DOHH2 (cell line): ENCODE data around the gene C17orf58.
"Not testable (repeated sequence)": the region's sequence is repeated elsewhere in the genome, so short reads cannot be mapped to it uniquely, and the experiment has no call there.

Experiments used
- H3F3A ChIP-seq: fragments of 200-600 bp; sonication (generic), shearing (Covaris generic); 2 replicates; pipeline ENCODE4 v1.6.0; 2016; ENCODE audit warnings: antibody characterized with exemption, mild to moderate bottlenecking; ENCODE audit not compliant: control insufficient read depth, insufficient read depth
- H3K27ac ChIP-seq: fragments of 200-600 bp; sonication (generic); 2 replicates; pipeline ENCODE4 v1.5.1; 2014; ENCODE audit warnings: low read depth, mild to moderate bottlenecking, low read length, moderate library complexity
- H3K27me3 ChIP-seq: fragments of 200-600 bp; sonication (generic); 2 replicates; pipeline ENCODE4 v1.6.1; 2014; ENCODE audit warnings: mild to moderate bottlenecking, low read length, mixed read lengths; ENCODE audit not compliant: control insufficient read depth
- H3K36me3 ChIP-seq: fragments of 200-600 bp; sonication (generic); 2 replicates; pipeline ENCODE4 v1.6.1; 2014; ENCODE audit warnings: mild to moderate bottlenecking, low read length, moderate library complexity, mixed read lengths; ENCODE audit not compliant: control insufficient read depth
- H3K4me1 ChIP-seq: fragments of 200-600 bp; sonication (generic); 2 replicates; pipeline ENCODE4 v1.6.1; 2014; ENCODE audit warnings: mild to moderate bottlenecking, low read length, mixed read lengths; ENCODE audit not compliant: control insufficient read depth
- H3K4me2 ChIP-seq: fragments of 200-600 bp; sonication (generic); 2 replicates; pipeline ENCODE4 v1.6.0; 2014; ENCODE audit warnings: mild to moderate bottlenecking, low read length, moderate library complexity
- H3K4me3 ChIP-seq: fragments of 200-600 bp; sonication (generic); 2 replicates; pipeline ENCODE4 v1.5.1; 2014; ENCODE audit warnings: mild to moderate bottlenecking, low read length, mixed read lengths
- H3K79me2 ChIP-seq: fragments of 200-600 bp; sonication (generic); 2 replicates; pipeline ENCODE4 v1.6.1; 2014; ENCODE audit warnings: mild to moderate bottlenecking, low read length, mixed read lengths; ENCODE audit not compliant: control insufficient read depth
- H3K9me2 ChIP-seq: fragments of 200-600 bp; sonication (generic); replicated peaks from 2 replicates; pipeline ENCODE4 v1.6.1; 2014; ENCODE audit warnings: mild to moderate bottlenecking, low read length, mixed read lengths; ENCODE audit not compliant: control insufficient read depth
- H3K9me3 ChIP-seq: fragments of 200-600 bp; sonication (generic); 2 replicates; pipeline ENCODE4 v1.6.1; 2014; ENCODE audit warnings: antibody characterized with exemption, low read length, mixed read lengths; ENCODE audit not compliant: control insufficient read depth, insufficient read depth
- H4K20me1 ChIP-seq: fragments of 200-600 bp; sonication (generic); 2 replicates; pipeline ENCODE4 v1.6.0; 2014; ENCODE audit warnings: low read depth, mild to moderate bottlenecking, antibody characterized with exemption, low read length, moderate library complexity; ENCODE audit not compliant: control insufficient read depth, insufficient read depth
- EZH2phosphoT487 ChIP-seq: fragments of 200-600 bp; sonication (generic); IDR thresholded peaks from 2 replicates; pipeline ENCODE4 v1.6.1; 2017; ENCODE audit warnings: borderline replicate concordance, mild to moderate bottlenecking, antibody characterized with exemption, low read length, moderate library complexity, mixed read lengths
- TF ChIP-seq, protein P1 (sequence below): fragments of 200-600 bp; sonication (generic); IDR thresholded peaks from one replicate; pipeline ENCODE4 v1.5.1; 2014; ENCODE audit warnings: antibody characterized with exemption, mild to moderate bottlenecking, low read depth, low read length; ENCODE audit not compliant: poor library complexity, severe bottlenecking

Gene C17orf58

DNA sequence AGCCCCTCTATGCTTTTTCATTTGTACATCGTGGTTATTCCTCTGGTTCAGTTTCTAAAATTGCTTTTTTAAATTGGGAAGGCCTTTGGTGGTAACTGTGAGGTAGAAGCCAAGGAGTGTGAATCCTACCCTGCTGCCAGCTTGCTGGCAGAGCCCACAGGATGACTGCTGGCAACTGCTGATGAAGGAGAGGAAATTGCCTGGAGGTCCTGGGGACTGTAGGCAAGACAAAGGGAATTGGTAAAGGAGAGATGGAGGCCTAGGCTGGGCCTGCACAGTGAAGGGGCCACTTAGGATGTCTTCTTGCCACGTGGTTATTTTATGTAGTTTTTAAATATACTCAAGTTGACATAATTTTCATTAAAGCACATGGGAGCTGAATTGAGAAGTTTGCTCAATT, 15.8 kb downstream of the C17orf58 start:
- TF ChIP-seq EZH2phosphoT487, result no peak
- TF ChIP-seq, protein P1, sequence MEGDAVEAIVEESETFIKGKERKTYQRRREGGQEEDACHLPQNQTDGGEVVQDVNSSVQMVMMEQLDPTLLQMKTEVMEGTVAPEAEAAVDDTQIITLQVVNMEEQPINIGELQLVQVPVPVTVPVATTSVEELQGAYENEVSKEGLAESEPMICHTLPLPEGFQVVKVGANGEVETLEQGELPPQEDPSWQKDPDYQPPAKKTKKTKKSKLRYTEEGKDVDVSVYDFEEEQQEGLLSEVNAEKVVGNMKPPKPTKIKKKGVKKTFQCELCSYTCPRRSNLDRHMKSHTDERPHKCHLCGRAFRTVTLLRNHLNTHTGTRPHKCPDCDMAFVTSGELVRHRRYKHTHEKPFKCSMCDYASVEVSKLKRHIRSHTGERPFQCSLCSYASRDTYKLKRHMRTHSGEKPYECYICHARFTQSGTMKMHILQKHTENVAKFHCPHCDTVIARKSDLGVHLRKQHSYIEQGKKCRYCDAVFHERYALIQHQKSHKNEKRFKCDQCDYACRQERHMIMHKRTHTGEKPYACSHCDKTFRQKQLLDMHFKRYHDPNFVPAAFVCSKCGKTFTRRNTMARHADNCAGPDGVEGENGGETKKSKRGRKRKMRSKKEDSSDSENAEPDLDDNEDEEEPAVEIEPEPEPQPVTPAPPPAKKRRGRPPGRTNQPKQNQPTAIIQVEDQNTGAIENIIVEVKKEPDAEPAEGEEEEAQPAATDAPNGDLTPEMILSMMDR, result no peak
- Histone ChIP-seq H3K9me3 (no peaks in the 10 kb centered on the region), H3K79me2 (no peaks in the 10 kb centered on the region), H3K27me3 (no peaks in the 10 kb centered on the region), H3F3A (peaks cover 25% of the 10 kb centered on the region), H3K4me2 (no peak overlapping the region), H3K36me3 (peaks cover 37% of the 10 kb centered on the region), H3K9me2 (no peaks in the 10 kb centered on the region), H3K4me3 (no peak overlapping the region), H3K27ac (no peak overlapping the region), H3K4me1 (peaks cover 10% of the 10 kb centered on the region), H4K20me1 (no peaks in the 10 kb centered on the region)

DNA sequence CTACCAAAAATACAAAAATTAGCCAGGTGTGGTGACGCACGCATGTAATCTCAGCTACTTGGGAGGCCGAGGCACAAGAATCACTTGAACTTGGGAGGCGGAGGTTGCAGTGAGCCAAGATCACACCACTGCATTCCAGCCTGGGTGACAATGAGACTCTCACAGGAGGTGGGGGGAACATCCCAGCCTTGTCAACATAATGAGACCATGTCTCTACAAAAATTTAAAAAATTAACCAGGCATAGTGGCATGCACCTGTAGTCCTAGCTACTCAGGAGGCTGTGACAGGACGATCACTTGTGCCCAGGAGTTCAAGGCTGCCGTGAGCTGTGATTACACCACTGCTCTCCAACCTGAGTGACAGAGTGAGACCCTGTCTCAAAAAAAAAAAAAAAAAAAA, 20.0 kb downstream of the C17orf58 start:
- peaks cover 60% of the 10 kb centered on the region for H3K36me3 ChIP-seq
- H3K4me1 ChIP-seq, H3K79me2 ChIP-seq, H3K4me3 ChIP-seq, H3K27ac ChIP-seq, H3K9me2 ChIP-seq, H4K20me1 ChIP-seq, H3K27me3 ChIP-seq, H3K9me3 ChIP-seq, H3F3A ChIP-seq, H3K4me2 ChIP-seq: not testable (repeated sequence)

DNA sequence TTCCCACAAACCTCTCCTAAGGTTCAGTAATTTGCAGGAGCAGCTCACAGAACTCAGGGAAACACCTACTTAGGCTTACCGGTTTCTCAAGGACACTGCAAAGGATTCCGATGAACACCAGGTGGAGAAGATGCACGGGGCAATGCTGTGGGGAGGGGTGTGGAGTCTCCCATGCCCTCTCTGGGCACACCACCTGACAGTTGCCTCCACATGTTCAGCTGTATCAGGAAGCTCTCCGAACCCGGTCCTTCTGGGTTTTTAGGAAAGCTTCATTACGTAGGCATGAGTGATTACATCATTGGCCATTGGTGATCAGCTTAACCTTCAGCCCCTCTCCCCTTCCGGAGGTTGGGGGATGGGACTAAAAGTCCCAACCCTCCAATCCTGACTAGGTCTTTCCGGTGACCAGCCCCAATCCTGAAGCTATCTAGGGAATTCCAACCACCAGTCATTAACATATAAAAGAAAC, 21.6 kb downstream of the C17orf58 start:
- Histone ChIP-seq H3K4me3 (no peak overlapping the region), H3K9me3 (no peaks in the 10 kb centered on the region), H3K9me2 (no peaks in the 10 kb centered on the region), H3K27ac (no peak overlapping the region), H3F3A (no peaks in the 10 kb centered on the region), H3K4me1 (peaks cover 1% of the 10 kb centered on the region; the same call in 1 of the 2 replicates), H3K27me3 (no peaks in the 10 kb centered on the region), H3K4me2 (no peak overlapping the region), H3K79me2 (no peaks in the 10 kb centered on the region), H3K36me3 (peaks cover 61% of the 10 kb centered on the region), H4K20me1 (no peaks in the 10 kb centered on the region)
- TF ChIP-seq, protein P1, result no peak
- no peak for TF ChIP-seq EZH2phosphoT487

DNA sequence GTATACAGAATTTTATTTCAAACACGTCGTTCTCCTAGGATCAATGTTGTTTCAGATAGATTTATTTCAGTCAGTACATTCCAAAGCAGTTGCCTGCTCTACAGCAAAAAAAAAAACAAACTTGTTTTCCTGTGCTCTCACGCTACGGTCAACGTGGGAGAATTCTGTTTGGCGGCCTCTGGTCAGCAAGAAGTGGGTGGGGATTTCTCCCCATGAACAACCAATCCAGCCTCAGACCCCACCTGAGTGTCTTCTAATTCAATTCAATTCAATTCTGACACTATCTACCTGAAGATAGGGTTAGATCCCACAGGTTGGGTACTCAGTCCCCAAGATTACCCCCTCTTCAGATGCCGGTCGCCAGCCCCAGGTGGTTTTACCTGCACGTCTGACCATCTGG, 22.1 kb downstream of the C17orf58 start:
- H3K4me2 ChIP-seq, result no peak overlapping the region
- H3K4me1 ChIP-seq, result no peaks in the 10 kb centered on the region
- H3K79me2 ChIP-seq, result no peaks in the 10 kb centered on the region
- no peak overlapping the region for H3K4me3 ChIP-seq
- H3F3A ChIP-seq, result no peaks in the 10 kb centered on the region
- no peaks in the 10 kb centered on the region for H4K20me1 ChIP-seq
- H3K27ac ChIP-seq, result no peak overlapping the region
- no peaks in the 10 kb centered on the region for H3K9me3 ChIP-seq
- no peaks in the 10 kb centered on the region for H3K27me3 ChIP-seq
- peaks cover 64% of the 10 kb centered on the region for H3K36me3 ChIP-seq
- TF ChIP-seq EZH2phosphoT487, result no peak
- TF ChIP-seq, protein P1, result no peak
- H3K9me2 ChIP-seq, result no peaks in the 10 kb centered on the region
